Measurements from ENCODE around the gene LTBP4. TPM values are rescaled to one million over a fixed set of nuclear protein-coding genes. Genes with fewer than 3 reads are reported as not detected.

LTBP4 gene
- total RNA-seq, 1 experiment from 2014 or later: 30.8 TPM

- Mint-ChIP-seq H3K4me1 (ENCODE audit: low read depth, unreplicated experiment) (peaks cover 18% of the 10 kb centered on the region), H3K27ac (ENCODE audit: unreplicated experiment) (no peak overlapping the region), H3K36me3 (ENCODE audit: insufficient read depth, unreplicated experiment) (peaks cover 21% of the 10 kb centered on the region), H3K4me3 (ENCODE audit: unreplicated experiment) (no peak overlapping the region), H3K27me3 (ENCODE audit: insufficient read depth, unreplicated experiment) (no peaks in the 10 kb centered on the region), H3K9me3 (ENCODE audit: unreplicated experiment) (no peaks in the 10 kb centered on the region)
- no peaks in the 10 kb centered on the region for H3K9me3 ChIP-seq
- CTCF ChIA-PET: no interaction called here
- intact Hi-C loops (cut with micrococcal nuclease; ENCODE audit: unreplicated experiment): no loop called here
- H3K27me3 ChIP-seq (replicated peaks; ENCODE audit: control insufficient read depth, insufficient read depth, low read length): no peaks in the 10 kb centered on the region
- BruUV-seq (replicated peaks): no TSS peak
- no peak for DNase-seq
- no peak overlapping the region for H3K4me3 ChIP-seq (ENCODE audit: low read depth, low read length)
- H3K36me3 ChIP-seq (ENCODE audit: control insufficient read depth, insufficient read depth, low read length): no peaks in the 10 kb centered on the region
- POLR2A ChIA-PET: no interaction called here
- no peak for TF ChIP-seq CTCF (IDR thresholded peaks at IDR 0.05; ENCODE audit: insufficient read depth in 1 of 2, low read depth in 1 of 2, low read length in 1 of 2, severe bottlenecking in 1 of 2, unreplicated experiment in 1 of 2)
- 0 out of 2 replicates have a peak, but pooled peaks cover 4% of the 10 kb centered on the region for H3K4me1 ChIP-seq
These were observed 19.6 kb upstream of the LTBP4 start for GRCh38 chr19:40581531-40581930.

GRCh38 chr19:40582467-40582866, 18.7 kb upstream of the LTBP4 start:
- Mint-ChIP-seq H3K4me1 (ENCODE audit: low read depth, unreplicated experiment) (peaks cover 18% of the 10 kb centered on the region), H3K36me3 (ENCODE audit: insufficient read depth, unreplicated experiment) (peaks cover 15% of the 10 kb centered on the region), H3K9me3 (ENCODE audit: unreplicated experiment) (no peaks in the 10 kb centered on the region), H3K4me3 (ENCODE audit: unreplicated experiment) (no peak overlapping the region), H3K27ac (ENCODE audit: unreplicated experiment) (no peak overlapping the region), H3K27me3 (ENCODE audit: insufficient read depth, unreplicated experiment) (no peaks in the 10 kb centered on the region)
- Histone ChIP-seq H3K27me3 (replicated peaks; ENCODE audit: control insufficient read depth, insufficient read depth, low read length) (no peaks in the 10 kb centered on the region), H3K36me3 (ENCODE audit: control insufficient read depth, insufficient read depth, low read length) (no peaks in the 10 kb centered on the region), H3K4me3 (ENCODE audit: low read depth, low read length) (no peak overlapping the region), H3K4me1 (0 out of 2 replicates have a peak, but pooled peaks cover 3% of the 10 kb centered on the region), H3K9me3 (no peaks in the 10 kb centered on the region)
- ChIA-PET POLR2A (no interaction called here), CTCF (no interaction called here)
- DNase-seq: no peak
- intact Hi-C loops (cut with micrococcal nuclease; ENCODE audit: unreplicated experiment): no loop called here
- no peak for TF ChIP-seq CTCF (IDR thresholded peaks at IDR 0.05; ENCODE audit: insufficient read depth in 1 of 2, low read depth in 1 of 2, low read length in 1 of 2, severe bottlenecking in 1 of 2, unreplicated experiment in 1 of 2)
- BruUV-seq (replicated peaks): no TSS peak

GRCh38 chr19:40583283-40583682, 17.9 kb upstream of the LTBP4 start:
- POLR2A ChIA-PET: no interaction called here
- intact Hi-C loops (cut with micrococcal nuclease; ENCODE audit: unreplicated experiment): no loop called here
- BruUV-seq (replicated peaks): no TSS peak
- no peak overlapping the region for H3K4me3 ChIP-seq (ENCODE audit: low read depth, low read length)
- peaks cover 15% of the 10 kb centered on the region for H3K36me3 Mint-ChIP-seq (ENCODE audit: insufficient read depth, unreplicated experiment)
- no peak for TF ChIP-seq CTCF (IDR thresholded peaks at IDR 0.05; ENCODE audit: insufficient read depth in 1 of 2, low read depth in 1 of 2, low read length in 1 of 2, severe bottlenecking in 1 of 2, unreplicated experiment in 1 of 2)
- H3K27ac Mint-ChIP-seq (ENCODE audit: unreplicated experiment): no peak overlapping the region
- no peaks in the 10 kb centered on the region for H3K4me1 ChIP-seq
- H3K9me3 ChIP-seq: no peaks in the 10 kb centered on the region
- H3K27me3 ChIP-seq (replicated peaks; ENCODE audit: control insufficient read depth, insufficient read depth, low read length): no peaks in the 10 kb centered on the region
- no peaks in the 10 kb centered on the region for H3K9me3 Mint-ChIP-seq (ENCODE audit: unreplicated experiment)
- no peaks in the 10 kb centered on the region for H3K36me3 ChIP-seq (ENCODE audit: control insufficient read depth, insufficient read depth, low read length)
- no peak for DNase-seq
- no peak overlapping the region for H3K4me3 Mint-ChIP-seq (ENCODE audit: unreplicated experiment)
- no peaks in the 10 kb centered on the region for H3K27me3 Mint-ChIP-seq (ENCODE audit: insufficient read depth, unreplicated experiment)
- CTCF ChIA-PET: no interaction called here
- H3K4me1 Mint-ChIP-seq (ENCODE audit: low read depth, unreplicated experiment): peaks cover 11% of the 10 kb centered on the region
